ENCODE results near the gene PPP1R14B. TPM values are rescaled to one million over a fixed set of nuclear protein-coding genes. Genes with fewer than 3 reads are reported as not detected.

The PPP1R14B gene
- total RNA-seq, 1 experiment from 2014 or later: 467 TPM

DNA sequence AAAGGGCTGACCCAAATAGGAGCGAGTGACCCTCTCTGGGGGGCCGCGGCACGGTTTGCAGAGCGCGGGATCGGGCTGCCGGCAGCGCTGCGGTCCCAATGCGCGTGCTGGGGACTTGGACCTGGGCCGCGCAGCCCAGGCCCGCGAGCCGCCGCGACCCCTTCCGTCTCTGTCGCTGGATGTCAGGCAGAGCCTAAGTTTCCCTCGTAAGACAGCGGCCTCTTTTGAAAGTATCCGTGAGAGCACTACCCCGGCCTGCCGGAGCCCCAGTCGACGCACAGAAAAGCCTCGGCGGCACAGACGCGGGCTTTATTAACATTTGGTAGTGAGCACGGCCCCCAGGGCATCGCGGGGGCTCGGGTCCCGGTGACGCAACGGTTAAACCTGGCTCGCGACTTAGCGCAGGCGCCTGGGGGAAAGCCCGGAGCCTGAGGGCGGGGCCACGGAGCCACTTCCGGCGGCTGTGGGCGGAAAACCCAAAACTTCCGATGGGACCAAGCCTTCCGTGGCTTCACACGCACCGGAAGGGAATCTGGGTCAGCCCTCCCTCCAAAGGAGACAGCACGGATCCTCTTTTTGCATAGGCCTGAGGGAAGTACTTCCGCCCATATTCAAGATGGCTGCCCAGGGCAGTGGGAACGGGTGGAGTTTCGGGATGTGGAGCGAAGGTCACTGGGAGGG is 22.9 kb upstream of the PPP1R14B start:
- Histone ChIP-seq H3K9me3 (replicated peaks) (no peaks in the 10 kb centered on the region), H3K27me3 (replicated peaks) (no peaks in the 10 kb centered on the region), H3K4me3 (peak overlapping the region; percentile 49), H3K27ac (peak overlapping the region; percentile 68), H3K36me3 (peaks cover 47% of the 10 kb centered on the region), H3K4me1 (replicated peaks) (peaks cover 26% of the 10 kb centered on the region)
- peak; percentile 100 for DNase-seq (ENCODE audit: low read depth in 1 of 2, low spot score in 2 of 2)

DNA sequence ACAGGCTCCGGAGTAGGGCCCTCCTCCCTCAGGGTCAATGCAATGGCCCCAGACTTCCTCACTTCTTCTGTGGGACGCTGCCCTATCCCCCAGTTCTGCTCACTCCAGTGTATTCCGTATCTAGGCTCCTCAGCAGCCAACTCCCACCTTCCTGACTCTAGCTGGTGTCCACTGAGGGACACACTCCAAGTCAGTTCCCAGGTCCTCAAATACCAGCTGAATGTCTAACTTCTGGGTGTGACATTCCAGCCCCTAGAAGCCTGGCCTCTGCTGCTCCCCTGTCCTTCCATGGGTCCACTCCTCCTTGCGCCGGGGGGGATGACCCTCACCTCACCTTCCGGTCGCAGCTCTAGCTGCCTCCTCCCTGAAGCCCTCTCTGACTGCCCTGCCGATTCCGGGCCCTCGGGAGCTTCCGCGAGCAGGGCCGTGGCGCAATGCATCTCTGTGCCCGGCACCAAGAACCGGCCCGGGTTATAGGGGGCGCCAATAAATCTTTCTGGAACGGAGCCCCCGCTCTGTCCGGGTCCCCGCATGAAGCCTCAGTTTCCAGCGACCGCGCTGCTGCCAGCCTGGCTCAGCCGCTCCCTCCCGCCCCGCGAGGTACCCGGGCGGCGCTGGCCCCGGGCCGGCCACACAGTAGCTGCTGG is 22.3 kb upstream of the PPP1R14B start:
- Histone ChIP-seq H3K27me3 (replicated peaks) (no peaks in the 10 kb centered on the region), H3K36me3 (peaks cover 54% of the 10 kb centered on the region), H3K4me3 (peak overlapping the region; percentile 49), H3K9me3 (replicated peaks) (no peaks in the 10 kb centered on the region), H3K4me1 (replicated peaks) (peaks cover 26% of the 10 kb centered on the region), H3K27ac (peak overlapping the region; percentile 68)
- peak; percentile 73 to 83 for DNase-seq (ENCODE audit: low read depth in 1 of 2, low spot score in 2 of 2)

DNA sequence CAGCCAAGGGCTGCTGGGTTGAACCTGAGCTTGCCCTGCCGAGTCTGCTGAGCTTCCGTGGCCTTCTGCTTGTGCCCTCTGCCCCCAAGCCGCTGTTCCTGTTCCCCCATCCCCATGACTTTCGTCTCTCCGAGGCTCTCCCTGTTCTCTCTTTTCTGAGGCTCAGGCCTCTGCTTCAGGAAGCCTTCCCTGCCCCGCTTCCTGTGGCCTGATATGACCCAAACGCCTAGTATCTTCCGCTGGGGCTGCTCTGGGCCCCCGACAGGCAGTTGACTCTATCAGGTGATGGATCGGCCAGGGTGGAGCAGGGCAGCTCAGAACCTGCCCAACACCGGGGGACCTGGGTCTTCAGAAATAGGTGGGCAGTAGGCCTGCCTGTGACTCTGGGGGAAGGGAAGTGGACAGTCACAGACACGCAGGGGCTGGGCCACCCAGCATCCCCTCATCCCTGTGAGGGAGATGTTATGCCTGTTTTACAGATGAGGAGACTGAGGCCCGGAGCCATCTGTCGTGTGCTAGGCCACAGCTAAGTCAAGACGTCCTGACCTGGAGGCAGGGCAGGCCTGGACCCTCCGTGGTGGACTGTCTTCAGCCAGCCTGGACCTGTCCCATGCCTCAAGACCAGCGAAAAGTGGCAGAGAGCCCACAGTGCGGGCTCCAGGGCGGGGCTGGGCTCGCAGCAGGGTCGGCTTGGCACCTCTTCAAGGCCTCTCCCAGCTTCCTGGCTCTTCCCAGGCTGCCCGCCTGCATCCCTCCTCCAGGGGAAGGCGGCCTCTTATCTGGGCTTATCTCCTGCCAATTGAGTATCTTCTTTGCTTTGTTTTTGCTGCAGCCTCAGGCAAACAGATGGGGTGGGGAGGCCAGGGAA is 21.5 kb upstream of the PPP1R14B start:
- peak in 1 of 2 experiments; percentile 54 for DNase-seq (ENCODE audit: low read depth in 1 of 2, low spot score in 2 of 2)
- H3K4me1 ChIP-seq (replicated peaks): peaks cover 34% of the 10 kb centered on the region
- peak overlapping the region; percentile 49 for H3K4me3 ChIP-seq
- H3K27me3 ChIP-seq (replicated peaks): no peaks in the 10 kb centered on the region
- peaks cover 62% of the 10 kb centered on the region for H3K36me3 ChIP-seq
- peak overlapping the region; percentile 68 for H3K27ac ChIP-seq
- no peaks in the 10 kb centered on the region for H3K9me3 ChIP-seq (replicated peaks)

DNA sequence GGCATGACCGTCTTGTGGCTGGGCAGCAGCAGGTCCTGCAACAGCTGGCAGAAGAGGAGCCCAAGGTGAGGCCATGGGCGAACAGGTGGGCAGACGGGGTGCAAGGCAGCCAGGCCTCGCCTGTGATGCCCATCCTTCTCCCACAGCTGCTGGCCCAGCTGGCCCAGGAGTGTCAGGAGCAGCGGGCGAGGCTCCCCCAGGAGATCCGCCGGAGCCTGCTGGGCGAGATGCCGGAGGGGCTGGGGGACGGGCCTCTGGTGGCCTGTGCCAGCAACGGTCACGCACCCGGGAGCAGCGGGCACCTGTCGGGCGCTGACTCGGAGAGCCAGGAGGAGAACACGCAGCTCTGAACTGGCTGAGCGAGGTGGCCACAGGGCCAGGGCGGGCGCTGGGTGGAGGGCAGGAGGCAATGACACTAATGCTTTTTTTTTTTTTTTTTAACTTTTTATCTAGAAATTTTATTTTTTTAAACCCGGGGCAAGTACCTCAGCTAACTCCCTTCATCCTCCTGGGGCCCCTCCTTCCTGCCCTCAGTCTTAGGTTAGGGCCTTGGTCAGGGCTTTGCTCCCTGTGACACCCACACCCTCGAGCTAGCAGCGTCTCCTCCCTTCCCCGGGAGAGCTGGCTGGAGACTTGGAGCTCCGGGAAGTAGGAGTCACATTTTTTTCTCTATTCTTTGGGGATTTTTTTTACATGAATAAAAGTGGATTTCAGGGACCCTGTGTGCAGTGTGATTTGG is 20.6 kb upstream of the PPP1R14B start:
- no peaks in the 10 kb centered on the region for H3K27me3 ChIP-seq (replicated peaks)
- H3K4me3 ChIP-seq: no peak overlapping the region
- H3K27ac ChIP-seq: no peak overlapping the region
- no peak for DNase-seq (ENCODE audit: low read depth in 1 of 2, low spot score in 2 of 2)
- H3K36me3 ChIP-seq: peaks cover 67% of the 10 kb centered on the region
- no peaks in the 10 kb centered on the region for H3K9me3 ChIP-seq (replicated peaks)
- H3K4me1 ChIP-seq (replicated peaks): peaks cover 43% of the 10 kb centered on the region

DNA sequence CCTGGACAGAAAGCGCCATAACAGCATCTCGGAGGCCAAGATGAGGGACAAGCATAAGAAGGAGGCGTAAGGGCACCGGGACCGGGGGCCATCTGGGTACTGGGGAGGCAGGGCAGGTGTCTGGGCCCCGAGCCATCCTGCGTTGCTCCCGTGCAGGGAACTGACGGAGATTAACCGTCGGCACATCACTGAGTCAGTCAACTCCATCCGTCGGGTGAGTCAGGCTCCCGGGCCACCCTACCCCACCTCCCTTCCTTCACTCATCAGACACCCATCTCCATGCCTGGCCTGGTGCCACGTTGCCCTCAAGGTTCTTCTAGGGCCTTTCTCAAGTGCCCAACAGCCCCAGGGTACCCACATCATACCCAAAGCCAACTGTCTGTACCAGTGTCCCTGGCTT is 19.6 kb upstream of the PPP1R14B start:
- H3K4me3 ChIP-seq: no peak overlapping the region
- H3K27ac ChIP-seq: no peak overlapping the region
- no peaks in the 10 kb centered on the region for H3K27me3 ChIP-seq (replicated peaks)
- no peak for DNase-seq (ENCODE audit: low read depth in 1 of 2, low spot score in 2 of 2)
- no peaks in the 10 kb centered on the region for H3K9me3 ChIP-seq (replicated peaks)
- peaks cover 73% of the 10 kb centered on the region for H3K36me3 ChIP-seq
- H3K4me1 ChIP-seq (replicated peaks): peaks cover 39% of the 10 kb centered on the region

DNA sequence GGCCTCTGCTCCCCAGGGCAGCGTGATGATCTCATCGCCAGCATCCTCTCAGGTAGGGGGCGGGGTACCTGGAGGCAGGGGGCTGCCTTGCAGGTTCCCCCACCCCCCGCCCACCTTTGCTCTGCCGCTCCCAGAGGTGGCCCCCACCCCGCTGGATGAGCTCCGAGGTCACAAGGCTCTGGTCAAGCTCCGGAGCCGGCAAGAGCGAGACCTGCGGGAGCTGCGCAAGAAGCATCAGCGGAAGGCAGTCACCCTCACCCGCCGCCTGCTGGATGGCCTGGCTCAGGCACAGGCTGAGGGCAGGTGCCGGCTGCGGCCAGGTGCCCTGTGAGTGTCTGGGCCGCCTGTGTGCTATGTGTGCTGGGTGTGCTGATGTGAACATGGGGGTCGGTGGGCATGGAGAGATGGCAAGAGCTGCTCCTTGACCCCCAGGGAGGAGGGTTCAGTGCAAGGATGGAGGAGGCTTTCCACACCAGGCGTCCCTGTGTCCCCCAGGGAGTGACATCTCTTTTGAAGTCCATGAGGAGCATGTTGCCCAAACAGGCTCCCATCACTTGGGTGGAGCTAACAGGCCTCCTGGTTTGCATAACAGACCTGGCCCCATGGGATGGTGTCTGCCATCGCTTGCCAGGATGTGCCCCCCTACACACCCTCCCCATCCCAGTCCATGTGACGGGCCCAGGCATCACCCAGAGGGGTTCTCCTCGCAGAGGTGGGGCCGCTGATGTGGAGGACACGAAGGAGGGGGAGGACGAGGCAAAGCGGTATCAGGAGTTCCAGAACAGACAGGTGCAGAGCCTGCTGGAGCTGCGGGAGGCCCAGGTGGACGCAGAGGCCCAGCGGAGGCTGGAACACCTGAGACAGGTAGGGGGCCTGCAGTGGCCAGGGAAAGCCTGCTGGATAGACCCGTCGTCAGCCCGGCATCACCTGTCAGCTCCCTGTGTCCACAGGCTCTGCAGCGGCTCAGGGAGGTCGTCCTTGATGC is 18.7 kb upstream of the PPP1R14B start:
- no peak overlapping the region for H3K27ac ChIP-seq
- no peak overlapping the region for H3K4me3 ChIP-seq
- no peak for DNase-seq (ENCODE audit: low read depth in 1 of 2, low spot score in 2 of 2)
- peaks cover 78% of the 10 kb centered on the region for H3K36me3 ChIP-seq
- no peaks in the 10 kb centered on the region for H3K27me3 ChIP-seq (replicated peaks)
- no peaks in the 10 kb centered on the region for H3K9me3 ChIP-seq (replicated peaks)
- peaks cover 36% of the 10 kb centered on the region for H3K4me1 ChIP-seq (replicated peaks)

DNA sequence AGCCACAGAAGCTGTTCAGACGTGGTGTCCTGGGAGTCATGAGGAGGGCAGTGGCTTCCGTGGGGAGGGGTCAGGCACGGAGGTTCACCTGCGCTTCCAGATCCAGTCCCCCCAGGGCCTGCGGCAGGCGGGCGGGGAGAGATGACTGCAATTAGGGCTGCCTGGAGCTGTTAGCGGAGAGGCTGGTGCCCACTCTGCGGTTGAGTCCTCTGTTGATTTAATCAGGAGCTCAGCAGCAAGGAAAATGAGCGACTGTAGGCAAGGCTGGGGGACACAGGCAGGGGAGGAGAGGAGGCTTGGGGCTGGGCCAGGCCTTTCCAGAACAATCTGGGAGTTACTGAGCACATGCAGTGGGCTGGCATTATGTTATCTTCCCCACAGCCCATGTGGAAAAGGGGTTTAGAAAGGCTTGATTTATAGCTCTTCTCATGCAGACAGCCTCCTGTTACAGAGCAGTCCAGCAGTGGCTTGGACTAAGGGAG is 17.7 kb upstream of the PPP1R14B start:
- Histone ChIP-seq H3K4me1 (replicated peaks) (peaks cover 34% of the 10 kb centered on the region), H3K9me3 (replicated peaks) (no peaks in the 10 kb centered on the region), H3K4me3 (no peak overlapping the region), H3K27ac (no peak overlapping the region), H3K36me3 (peaks cover 85% of the 10 kb centered on the region), H3K27me3 (replicated peaks) (no peaks in the 10 kb centered on the region)
- no peak for DNase-seq (ENCODE audit: low read depth in 1 of 2, low spot score in 2 of 2)

DNA sequence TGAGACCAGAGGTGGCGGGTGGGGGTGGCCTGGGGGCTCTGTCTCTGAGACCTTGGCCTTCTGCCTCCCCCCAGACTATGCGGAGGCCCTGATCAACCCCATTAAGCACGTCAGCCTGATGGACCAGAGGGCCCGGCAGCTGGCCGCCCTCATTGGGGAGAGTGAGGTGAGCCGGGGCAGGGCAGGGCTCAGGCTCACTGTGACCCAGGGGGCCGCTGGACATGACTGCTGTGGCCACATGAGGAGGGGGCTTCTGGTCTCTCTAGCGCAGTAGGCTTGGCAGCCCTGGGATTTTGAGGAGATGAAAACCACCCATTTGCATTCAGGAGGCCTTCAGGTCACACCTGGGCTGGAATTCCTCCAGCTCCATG is 17.2 kb upstream of the PPP1R14B start:
- peaks cover 29% of the 10 kb centered on the region for H3K4me1 ChIP-seq (replicated peaks)
- no peak overlapping the region for H3K4me3 ChIP-seq
- no peak for DNase-seq (ENCODE audit: low read depth in 1 of 2, low spot score in 2 of 2)
- H3K9me3 ChIP-seq (replicated peaks): no peaks in the 10 kb centered on the region
- H3K36me3 ChIP-seq: peaks cover 90% of the 10 kb centered on the region
- H3K27me3 ChIP-seq (replicated peaks): no peaks in the 10 kb centered on the region
- H3K27ac ChIP-seq: no peak overlapping the region

DNA sequence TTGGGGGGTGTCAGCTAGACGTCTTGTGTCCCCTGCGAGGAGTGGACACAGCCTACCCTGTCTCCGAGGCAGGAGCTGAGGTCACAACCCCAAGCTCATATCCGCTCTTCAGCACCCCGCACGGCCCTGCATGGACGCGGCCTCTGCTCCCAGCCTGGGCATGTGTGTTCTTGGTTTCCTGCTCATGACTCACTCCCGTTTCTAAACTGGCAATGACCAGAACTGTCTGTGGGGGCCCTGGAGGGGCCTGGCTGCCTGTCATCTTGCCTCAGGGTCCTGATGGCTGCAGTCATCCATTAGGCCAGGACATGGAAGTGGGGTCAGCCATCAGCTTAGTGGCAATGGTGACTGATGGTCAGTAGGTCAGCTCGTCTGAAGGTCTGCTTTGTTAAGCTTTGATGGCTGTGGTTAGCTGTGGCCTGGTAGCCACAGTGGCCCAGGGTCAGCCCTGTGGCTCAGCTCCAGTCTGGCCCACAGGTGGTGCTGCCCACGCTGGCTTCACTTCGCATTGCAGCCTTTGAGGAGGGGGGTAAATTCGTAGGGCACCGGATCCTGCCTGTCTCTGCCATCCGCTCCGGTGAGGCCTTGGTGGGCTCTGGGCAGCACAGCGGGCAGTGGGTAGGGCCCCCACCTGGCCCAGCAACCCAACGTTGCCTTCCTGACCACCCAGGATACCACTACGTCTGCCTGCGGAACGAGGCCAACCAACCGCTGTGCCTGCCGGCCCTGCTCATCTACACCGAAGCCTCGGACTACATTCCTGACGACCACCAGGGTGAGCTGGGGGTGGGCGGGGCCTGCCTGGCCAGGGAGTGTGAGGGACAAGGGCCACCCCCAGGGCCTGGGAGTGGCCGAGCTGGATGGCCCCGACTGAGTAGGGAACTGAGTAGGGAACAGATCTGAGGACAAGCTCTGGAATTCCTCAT is 16.5 kb upstream of the PPP1R14B start:
- H3K4me1 ChIP-seq (replicated peaks): peaks cover 23% of the 10 kb centered on the region
- peaks cover 90% of the 10 kb centered on the region for H3K36me3 ChIP-seq
- DNase-seq (ENCODE audit: low read depth in 1 of 2, low spot score in 2 of 2): peak in 1 of 2 experiments; percentile 29
- peak overlapping the region; percentile 21; the same call in 1 of the 2 replicates for H3K27ac ChIP-seq
- no peaks in the 10 kb centered on the region for H3K9me3 ChIP-seq (replicated peaks)
- no peaks in the 10 kb centered on the region for H3K27me3 ChIP-seq (replicated peaks)
- no peak overlapping the region for H3K4me3 ChIP-seq

DNA sequence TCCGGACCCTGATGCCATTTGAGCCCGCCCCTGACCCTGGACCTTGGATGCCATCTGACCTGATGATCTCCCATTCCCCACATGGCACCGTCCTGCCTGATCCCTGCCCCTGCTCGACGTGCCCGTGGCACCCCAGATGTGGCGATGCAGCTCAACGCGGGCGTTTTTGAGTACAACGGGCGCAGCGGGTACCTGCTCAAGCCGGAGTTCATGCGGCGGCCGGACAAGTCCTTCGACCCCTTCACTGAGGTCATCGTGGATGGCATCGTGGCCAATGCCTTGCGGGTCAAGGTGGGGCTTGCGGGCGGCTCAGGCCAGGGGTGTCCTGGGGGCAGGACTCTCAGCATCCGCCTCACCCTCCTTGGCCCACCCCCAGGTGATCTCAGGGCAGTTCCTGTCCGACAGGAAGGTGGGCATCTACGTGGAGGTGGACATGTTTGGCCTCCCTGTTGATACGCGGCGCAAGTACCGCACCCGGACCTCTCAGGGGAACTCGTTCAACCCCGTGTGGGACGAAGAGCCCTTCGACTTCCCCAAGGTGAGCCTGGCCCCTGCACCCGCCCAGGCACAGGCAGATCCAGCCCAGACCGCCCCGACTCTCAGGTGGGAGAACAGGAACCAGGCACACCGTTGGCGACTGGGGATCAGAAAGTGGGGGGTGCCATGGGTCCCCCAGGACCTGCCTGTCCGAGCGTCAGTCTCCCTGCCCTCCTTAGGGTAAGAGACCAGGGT is 15.7 kb upstream of the PPP1R14B start:
- H3K27ac ChIP-seq: peak overlapping the region; percentile 21; the same call in 1 of the 2 replicates
- H3K9me3 ChIP-seq (replicated peaks): no peaks in the 10 kb centered on the region
- H3K4me3 ChIP-seq: no peak overlapping the region
- peaks cover 19% of the 10 kb centered on the region for H3K4me1 ChIP-seq (replicated peaks)
- H3K27me3 ChIP-seq (replicated peaks): no peaks in the 10 kb centered on the region
- H3K36me3 ChIP-seq: peaks cover 93% of the 10 kb centered on the region
- no peak for DNase-seq (ENCODE audit: low read depth in 1 of 2, low spot score in 2 of 2)

DNA sequence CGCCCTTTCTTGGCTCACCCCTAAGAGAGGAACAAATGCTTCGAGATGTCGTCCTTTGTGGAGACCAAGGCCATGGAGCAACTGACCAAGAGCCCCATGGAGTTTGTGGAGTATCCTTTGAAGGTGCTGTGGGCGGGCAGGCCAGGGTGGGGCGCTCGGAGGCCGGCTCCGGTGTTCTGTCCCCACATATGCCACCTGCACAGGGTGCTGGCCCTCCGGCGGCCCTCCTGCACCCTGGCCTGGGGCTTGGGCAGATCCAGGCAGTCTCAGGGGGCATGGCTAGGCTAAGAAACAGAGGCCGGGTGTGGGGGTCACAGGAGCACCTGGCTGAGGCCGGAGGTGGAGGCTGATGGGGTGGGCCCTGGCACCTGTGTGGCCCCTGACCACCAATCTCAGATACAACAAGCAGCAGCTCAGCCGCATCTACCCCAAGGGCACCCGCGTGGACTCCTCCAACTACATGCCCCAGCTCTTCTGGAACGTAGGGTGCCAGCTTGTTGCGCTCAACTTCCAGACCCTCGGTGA is 14.9 kb upstream of the PPP1R14B start:
- DNase-seq (ENCODE audit: low read depth in 1 of 2, low spot score in 2 of 2): no peak
- H3K27ac ChIP-seq: no peak overlapping the region
- H3K27me3 ChIP-seq (replicated peaks): no peaks in the 10 kb centered on the region
- H3K4me3 ChIP-seq: no peak overlapping the region
- H3K9me3 ChIP-seq (replicated peaks): no peaks in the 10 kb centered on the region
- H3K36me3 ChIP-seq: peaks cover 93% of the 10 kb centered on the region
- H3K4me1 ChIP-seq (replicated peaks): peaks cover 19% of the 10 kb centered on the region

Data from SJSA1 (cell line).